Measurements from ENCODE around the gene SLIRP.

DNA sequence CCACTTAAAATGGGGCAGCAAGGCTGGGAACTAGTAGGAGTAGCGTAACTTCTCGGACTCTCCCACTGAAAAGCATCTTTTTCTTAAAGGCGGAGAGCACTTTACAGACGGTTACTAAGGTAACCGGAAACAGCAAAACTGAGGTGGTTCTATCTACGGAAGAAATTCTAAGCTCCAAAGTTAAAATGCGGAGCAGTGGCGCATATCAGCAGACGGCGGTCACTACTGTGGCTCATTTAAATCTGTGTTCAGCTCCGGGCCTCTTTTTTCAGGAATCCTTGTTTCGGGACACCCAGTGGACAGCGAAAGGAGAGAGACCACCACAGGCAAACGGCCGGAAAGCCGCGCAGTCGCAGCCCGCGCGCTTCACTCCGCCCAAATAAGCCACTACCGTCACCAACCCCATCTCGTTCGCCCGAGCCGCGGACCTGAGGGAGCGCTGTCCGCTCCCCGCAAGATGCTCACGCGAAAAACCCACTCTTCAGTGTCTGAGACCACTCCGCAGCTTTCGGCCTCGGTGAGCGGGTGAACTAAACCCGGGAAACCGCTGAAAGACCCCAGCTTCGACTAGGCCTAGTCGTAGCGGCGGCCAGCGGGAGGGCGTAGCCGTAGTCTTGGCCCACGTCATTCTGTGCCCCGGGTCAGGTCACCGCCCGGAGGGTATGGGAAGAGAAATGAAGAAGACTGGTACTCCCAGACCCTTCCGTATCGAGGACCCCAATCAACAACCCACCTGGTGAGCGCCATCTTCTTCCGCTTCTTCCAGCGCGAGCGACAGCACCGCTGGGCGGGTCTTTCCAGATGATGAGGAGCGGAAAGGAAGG, 52.7 kb downstream of the SLIRP start, which contains the start of gene SNW1:
- TF ChIP-seq, protein P1, sequence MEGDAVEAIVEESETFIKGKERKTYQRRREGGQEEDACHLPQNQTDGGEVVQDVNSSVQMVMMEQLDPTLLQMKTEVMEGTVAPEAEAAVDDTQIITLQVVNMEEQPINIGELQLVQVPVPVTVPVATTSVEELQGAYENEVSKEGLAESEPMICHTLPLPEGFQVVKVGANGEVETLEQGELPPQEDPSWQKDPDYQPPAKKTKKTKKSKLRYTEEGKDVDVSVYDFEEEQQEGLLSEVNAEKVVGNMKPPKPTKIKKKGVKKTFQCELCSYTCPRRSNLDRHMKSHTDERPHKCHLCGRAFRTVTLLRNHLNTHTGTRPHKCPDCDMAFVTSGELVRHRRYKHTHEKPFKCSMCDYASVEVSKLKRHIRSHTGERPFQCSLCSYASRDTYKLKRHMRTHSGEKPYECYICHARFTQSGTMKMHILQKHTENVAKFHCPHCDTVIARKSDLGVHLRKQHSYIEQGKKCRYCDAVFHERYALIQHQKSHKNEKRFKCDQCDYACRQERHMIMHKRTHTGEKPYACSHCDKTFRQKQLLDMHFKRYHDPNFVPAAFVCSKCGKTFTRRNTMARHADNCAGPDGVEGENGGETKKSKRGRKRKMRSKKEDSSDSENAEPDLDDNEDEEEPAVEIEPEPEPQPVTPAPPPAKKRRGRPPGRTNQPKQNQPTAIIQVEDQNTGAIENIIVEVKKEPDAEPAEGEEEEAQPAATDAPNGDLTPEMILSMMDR (IDR thresholded peaks at IDR 0.05) = peak in 1 of 6 experiments; percentile 8
- TF ChIP-seq POLR2A (IDR thresholded peaks at IDR 0.05) = peak; percentile 45 to 68

Data from Peyer's patch (tissue), 4 donors.